Activated naive CD4-positive, alpha-beta T cell treated with anti-CD3 and anti-CD28 coated beads, Interleukin-2, amount 10 ng/mL, durations not matched to agents 7 days and 5 days (primary cell): ENCODE results near the gene ANO8.

Experiments used
- CTCF ChIA-PET: fragments of 350-600 bp; sonication (Branson Sonifier 250); formaldehyde crosslinking; loops from one replicate; lab custom pipeline; 2021; ENCODE audit warnings: antibody characterized with exemption; lab: Charles Lee
- DNase-seq: peaks from one replicate; pipeline ENCODE4 v3.0.0-alpha.2; 2020
- H3K27ac Mint-ChIP-seq: one replicate; pipeline ENCODE4 v1.8.0; 2021; ENCODE audit warnings: mild to moderate bottlenecking, moderate library complexity, mixed read lengths
- H3K27me3 Mint-ChIP-seq: one replicate; pipeline ENCODE4 v1.8.0; 2021; ENCODE audit warnings: mild to moderate bottlenecking, mixed read lengths
- H3K36me3 Mint-ChIP-seq: one replicate; pipeline ENCODE4 v1.8.0; 2021; ENCODE audit warnings: mixed read lengths
- H3K4me1 Mint-ChIP-seq: one replicate; pipeline ENCODE4 v1.8.0; 2021; ENCODE audit warnings: mixed read lengths
- H3K4me3 Mint-ChIP-seq: one replicate; pipeline ENCODE4 v1.8.0; 2021; ENCODE audit warnings: mild to moderate bottlenecking, moderate library complexity, mixed read lengths
- H3K9me3 Mint-ChIP-seq: one replicate; pipeline ENCODE4 v1.8.0; 2021; ENCODE audit warnings: mixed read lengths

Gene ANO8

DNA sequence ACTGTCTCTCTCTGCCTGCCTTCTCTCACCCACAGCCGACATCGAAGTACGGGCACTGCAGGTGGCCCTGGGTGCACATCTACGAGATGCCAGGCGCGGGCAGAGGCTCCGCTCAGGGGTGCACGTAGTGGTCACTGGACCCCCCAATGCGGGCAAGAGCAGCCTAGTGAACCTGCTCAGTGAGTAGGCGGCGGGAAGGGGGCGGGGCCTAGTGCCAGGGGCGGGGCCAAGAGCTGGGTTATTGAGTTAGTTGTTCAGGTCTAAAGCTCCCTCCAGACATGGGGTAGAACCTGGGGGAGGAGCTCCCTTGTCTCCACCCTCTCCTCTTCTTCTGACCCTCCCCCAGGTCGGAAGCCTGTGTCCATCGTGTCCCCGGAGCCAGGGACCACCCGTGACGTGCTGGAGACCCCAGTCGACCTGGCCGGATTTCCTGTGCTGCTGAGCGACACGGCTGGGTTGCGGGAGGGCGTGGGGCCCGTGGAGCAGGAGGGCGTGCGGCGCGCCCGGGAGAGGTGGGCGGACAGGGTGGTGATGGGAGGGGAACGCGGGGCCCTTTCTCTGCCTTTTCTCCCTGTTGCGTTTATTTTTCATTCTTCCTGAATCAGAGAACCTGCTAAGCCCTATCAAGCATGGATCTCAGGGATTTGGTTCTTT, 4.6 kb upstream of the ANO8 start:
- CTCF ChIA-PET = interaction anchor here (1.3 kb wide), 1 partner anchor 47 kb away, joined by 3 read pairs; no protein-coding TSS in a partner anchor
- peaks cover 36% of the 10 kb centered on the region for H3K4me1 Mint-ChIP-seq
- H3K36me3 Mint-ChIP-seq = peaks cover 7% of the 10 kb centered on the region
- H3K4me3 Mint-ChIP-seq = peak overlapping the region; percentile 77
- peaks cover 4% of the 10 kb centered on the region for H3K27me3 Mint-ChIP-seq
- peak; percentile 64 for DNase-seq
- H3K9me3 Mint-ChIP-seq = no peaks in the 10 kb centered on the region
- H3K27ac Mint-ChIP-seq = no peak overlapping the region

DNA sequence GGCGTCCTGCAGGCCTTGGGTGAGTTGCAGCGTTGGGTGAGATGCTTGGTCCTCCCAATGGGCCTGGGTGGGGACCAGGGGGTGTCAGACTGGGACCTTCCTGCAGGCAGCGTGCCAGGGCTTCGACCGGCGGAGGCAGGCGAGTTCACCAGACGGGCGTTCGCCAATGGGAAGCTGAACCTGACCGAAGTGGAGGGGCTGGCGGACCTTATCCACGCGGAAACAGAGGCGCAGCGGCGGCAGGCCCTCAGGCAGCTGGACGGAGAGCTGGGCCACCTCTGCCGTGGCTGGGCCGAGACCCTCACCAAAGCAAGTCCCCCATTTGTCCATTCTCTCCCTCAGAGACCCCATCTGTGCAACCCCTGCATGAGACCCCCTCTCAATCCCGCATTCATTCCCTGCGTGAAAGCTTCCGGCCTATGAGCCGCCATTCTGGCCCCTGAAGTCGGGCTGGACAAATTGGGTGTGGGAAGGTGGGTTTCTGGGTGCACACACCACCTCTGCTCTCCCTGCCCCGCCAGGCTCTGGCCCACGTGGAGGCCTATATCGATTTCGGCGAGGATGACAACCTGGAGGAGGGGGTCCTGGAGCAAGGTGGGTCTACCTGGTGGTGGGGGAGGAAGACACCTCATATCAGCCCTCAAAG, 3.9 kb upstream of the ANO8 start:
- CTCF ChIA-PET = interaction anchor here (1.0 to 1.3 kb wide), 2 partner anchors 44 to 47 kb away, joined by 3 read pairs; no protein-coding TSS in a partner anchor
- Mint-ChIP-seq H3K36me3 (peaks cover 9% of the 10 kb centered on the region), H3K27me3 (peaks cover 4% of the 10 kb centered on the region), H3K9me3 (no peaks in the 10 kb centered on the region), H3K4me3 (peak overlapping the region; percentile 77), H3K4me1 (peaks cover 40% of the 10 kb centered on the region), H3K27ac (no peak overlapping the region)
- DNase-seq = no peak

DNA sequence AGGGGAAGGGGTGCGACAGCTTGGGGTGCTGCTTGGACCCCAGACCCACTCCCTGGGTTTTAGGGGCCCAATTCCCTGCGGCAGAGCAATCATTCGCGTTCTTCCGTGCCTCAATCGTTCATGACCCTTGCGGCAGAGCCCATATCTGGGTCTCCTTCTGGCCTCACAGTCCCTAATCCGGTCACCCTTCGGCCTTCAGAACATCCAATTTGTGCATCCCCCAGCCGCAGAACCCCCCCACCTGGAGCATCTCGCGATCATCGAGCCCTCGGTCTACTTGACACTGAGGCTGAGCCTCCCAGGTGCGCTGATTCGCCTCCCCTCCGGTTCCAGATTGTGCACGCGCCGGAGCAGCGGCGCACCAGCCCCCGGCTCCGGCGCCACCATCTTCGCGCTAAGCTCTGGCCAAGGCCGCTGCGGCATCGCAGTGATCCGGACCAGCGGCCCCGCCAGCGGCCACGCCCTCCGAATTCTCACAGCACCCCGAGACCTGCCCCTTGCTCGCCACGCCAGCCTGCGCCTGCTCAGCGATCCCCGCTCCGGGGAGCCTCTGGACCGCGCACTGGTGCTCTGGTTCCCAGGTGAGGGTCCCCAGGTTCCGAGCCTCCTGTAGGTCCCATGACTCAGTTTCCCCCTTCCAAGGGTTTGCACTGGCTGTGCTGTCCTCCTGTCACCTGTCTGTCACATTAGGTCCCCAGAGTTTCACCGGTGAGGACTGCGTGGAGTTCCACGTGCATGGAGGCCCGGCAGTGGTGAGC, 3.2 kb upstream of the ANO8 start:
- CTCF ChIA-PET = interaction anchor here (1.0 to 1.3 kb wide), 2 partner anchors 43 to 48 kb away, joined by 3 read pairs; no protein-coding TSS in a partner anchor
- DNase-seq = peak; percentile 60
- Mint-ChIP-seq H3K4me1 (peaks cover 45% of the 10 kb centered on the region), H3K27me3 (peaks cover 5% of the 10 kb centered on the region), H3K9me3 (no peaks in the 10 kb centered on the region), H3K36me3 (peaks cover 11% of the 10 kb centered on the region), H3K4me3 (peak overlapping the region; percentile 77), H3K27ac (peak overlapping the region; percentile 92)

DNA sequence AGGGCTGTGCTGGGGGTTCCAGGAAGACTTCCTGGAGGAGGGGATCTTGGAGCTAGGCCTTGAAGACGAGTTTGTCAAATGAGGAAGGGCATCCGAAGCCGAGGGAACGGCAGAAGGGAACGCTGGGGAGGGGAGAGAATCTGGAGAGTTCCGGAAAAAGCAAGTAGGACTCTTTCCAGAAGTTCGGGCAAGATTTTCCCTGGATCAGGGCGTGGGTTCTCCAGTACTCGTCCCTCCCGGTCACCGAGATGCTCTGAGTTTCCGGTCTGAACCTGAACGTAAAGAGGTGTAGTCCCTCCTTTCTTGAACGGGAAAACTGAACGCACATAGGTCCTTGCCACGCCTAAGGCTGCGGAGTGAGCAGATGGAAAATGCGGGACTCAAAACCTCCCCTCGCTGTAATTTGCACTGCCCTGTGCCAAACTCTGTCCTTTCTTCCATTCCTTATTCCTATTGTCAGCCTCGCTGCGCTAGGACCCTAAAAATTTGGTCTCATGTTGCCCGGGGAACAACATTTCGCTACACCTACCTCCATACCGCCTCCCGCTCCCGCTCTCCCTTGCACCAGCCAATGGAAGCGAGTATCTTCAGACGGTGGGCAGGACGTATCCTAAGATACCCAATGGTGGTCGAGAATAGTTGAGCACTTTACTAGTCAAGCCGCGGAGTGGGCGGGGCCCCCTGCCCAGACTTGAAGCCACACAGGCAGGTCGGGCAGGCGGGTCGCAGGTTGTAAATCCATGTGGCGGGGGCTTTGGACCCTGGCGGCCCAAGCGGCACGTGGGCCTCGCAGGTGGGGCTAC, 2.4 kb upstream of the ANO8 start, which contains the start of gene GTPBP3:
GTPBP3 (plus strand) TSS at position 682 of the 803 bp plus-strand sequence; CDS start at position 741, 59 bp downstream.
- H3K9me3 Mint-ChIP-seq = no peaks in the 10 kb centered on the region
- CTCF ChIA-PET = no interaction called here
- H3K27me3 Mint-ChIP-seq = peaks cover 10% of the 10 kb centered on the region
- peaks cover 51% of the 10 kb centered on the region for H3K4me1 Mint-ChIP-seq
- DNase-seq = peak; percentile 99
- H3K4me3 Mint-ChIP-seq = peak within 1 kb of the TSS; percentile 77
- peaks cover 14% of the 10 kb centered on the region for H3K36me3 Mint-ChIP-seq
- H3K27ac Mint-ChIP-seq = peak within 1 kb of the TSS; percentile 92

DNA sequence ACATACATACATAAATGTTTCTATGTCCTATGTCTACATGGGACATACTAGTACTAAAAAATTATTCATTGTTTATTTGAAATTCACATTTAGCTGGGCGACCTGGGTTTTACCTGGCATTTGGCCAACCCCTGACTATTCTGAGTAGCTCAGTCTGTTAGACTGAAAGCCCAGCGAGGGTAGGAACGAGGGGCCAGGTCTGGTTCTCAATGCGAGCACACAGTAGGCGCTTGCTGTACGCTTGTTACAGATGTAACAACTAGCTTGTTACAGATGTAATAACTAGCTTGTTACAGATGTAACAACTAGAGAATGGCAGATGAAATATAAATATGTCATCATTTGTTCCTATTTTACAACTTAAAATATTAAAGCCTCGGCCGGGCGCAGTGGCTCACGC, 920 bp upstream of the ANO8 start:
- Mint-ChIP-seq H3K4me3 (peak overlapping the region; percentile 78), H3K9me3 (no peaks in the 10 kb centered on the region), H3K27me3 (peaks cover 18% of the 10 kb centered on the region), H3K4me1 (peaks cover 55% of the 10 kb centered on the region), H3K27ac (no peak overlapping the region), H3K36me3 (peaks cover 15% of the 10 kb centered on the region)
- CTCF ChIA-PET = interaction anchor here (0.7 to 1.2 kb wide), 4 partner anchors 10 to 51 kb away, joined by 3 to 5 read pairs (median 4); no protein-coding TSS in a partner anchor
- DNase-seq = no peak

DNA sequence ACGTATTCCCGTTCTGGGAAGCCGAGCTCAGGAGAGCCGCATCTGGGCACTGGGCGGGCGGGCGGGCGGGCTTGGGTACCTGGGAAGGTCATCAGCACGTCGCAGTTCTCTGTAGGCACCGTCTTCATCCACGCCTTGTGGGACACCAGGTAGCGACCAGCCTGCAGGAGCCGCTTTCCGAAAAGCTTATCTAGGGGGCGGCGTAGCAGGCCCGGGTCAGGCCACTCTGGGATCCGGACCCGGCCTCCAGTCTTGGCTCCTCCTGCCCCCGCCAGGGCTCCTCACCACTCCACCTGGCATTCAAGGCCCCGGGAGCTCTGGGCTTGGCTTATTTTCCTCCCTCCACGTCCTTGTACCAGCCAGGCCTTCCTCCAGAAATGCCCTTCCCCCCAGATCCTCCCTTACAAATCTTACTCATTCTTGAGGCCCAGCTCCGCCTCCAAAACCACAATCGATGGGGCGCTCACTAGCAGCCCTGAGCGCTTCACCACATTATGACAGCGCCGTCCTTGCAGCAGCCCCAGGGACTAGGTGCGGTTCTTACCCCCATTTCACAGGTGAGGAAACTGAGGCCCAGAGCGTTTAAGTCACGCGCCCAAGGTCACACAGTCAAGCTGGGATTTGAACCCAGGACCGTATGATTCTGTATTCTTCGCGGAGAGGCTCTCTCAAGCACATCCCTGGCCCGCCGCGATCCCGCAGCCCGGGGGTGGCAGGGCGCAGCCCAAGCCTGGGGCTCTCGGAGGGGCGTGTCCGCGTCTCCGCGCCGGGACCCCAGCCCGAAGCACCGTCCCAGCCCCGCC, 843 bp downstream of the ANO8 start:
- Mint-ChIP-seq H3K4me1 (peaks cover 58% of the 10 kb centered on the region), H3K27ac (peak overlapping the region; percentile 88), H3K27me3 (peaks cover 36% of the 10 kb centered on the region), H3K4me3 (peak overlapping the region; percentile 74), H3K9me3 (no peaks in the 10 kb centered on the region), H3K36me3 (peaks cover 14% of the 10 kb centered on the region)
- CTCF ChIA-PET = interaction anchor here (1.1 to 1.9 kb wide), 4 partner anchors 25 to 62 kb away, joined by 3 to 10 read pairs (median 5); partner anchors contain the start of genes DDA1 and MRPL34
- DNase-seq = peak; percentile 85

DNA sequence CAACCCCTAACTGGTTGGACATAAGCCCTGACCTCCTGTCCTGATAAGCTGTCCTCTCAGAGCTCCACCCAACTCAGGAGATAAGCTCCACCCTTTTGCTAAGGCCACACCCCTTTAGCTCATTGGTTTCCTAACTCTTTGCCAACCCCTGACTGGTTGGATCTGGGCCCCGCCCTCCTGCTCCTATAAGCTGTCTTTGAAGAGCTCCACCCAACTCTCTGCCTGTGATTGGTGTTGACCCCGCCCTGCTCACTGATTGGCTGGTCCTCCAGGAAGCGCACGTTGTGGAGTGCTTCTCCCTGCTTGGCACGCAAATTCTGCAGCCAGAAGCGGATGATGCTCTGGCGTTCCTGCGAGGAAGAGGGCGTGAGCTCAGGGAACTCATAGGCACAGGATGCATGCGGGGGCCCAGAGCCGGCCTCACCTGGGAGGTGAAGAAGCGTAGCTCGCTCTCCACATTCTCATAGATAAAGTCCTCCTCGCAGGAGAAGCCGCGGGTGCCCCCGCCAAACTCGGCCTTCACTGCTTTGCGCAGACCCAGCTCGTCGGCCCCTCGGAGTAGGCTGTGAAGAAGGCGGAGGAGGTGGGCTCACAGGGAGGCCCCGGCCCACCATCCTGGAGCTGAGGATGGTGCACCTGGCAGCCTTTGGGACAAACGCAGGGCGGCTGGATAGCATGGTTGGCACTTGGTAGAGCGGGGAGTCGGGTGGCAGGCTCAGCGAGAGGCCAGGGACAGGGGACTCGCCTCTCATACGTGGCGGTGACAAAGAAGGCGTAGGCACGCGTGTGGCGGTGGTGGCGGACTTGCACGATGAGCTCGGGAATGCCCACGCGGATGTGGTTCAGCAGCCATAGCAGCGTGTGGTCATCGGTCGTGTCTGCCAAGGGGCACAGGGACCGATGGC, 1.7 kb downstream of the ANO8 start:
- Mint-ChIP-seq H3K4me3 (peak overlapping the region; percentile 47), H3K4me1 (peaks cover 51% of the 10 kb centered on the region), H3K27me3 (peaks cover 42% of the 10 kb centered on the region), H3K9me3 (no peaks in the 10 kb centered on the region), H3K27ac (no peak overlapping the region), H3K36me3 (peaks cover 14% of the 10 kb centered on the region)
- DNase-seq = peak; percentile 64
- CTCF ChIA-PET = interaction anchor here (0.7 to 1.9 kb wide), 5 partner anchors 24 to 63 kb away, joined by 3 to 10 read pairs (median 3); partner anchors contain the start of genes DDA1 and MRPL34

DNA sequence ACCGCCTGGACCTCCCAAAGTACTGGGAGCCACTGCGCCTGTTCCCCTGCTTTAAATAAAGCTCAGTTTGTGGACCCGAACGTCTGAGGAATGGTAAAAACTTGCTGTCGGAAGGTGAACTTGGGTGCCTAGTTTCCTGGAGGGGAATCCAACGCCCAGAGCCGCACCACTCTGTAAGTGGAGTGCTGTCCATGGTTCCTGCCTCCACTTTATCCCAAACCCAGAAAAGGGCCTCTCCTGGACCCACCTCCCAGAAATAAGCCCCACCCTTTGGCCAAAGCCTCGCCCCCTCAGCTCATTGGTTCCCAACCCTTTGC, 2.3 kb downstream of the ANO8 start:
- no peak overlapping the region for H3K27ac Mint-ChIP-seq
- peaks cover 14% of the 10 kb centered on the region for H3K36me3 Mint-ChIP-seq
- H3K4me3 Mint-ChIP-seq = no peak overlapping the region
- H3K27me3 Mint-ChIP-seq = peaks cover 42% of the 10 kb centered on the region
- CTCF ChIA-PET = interaction anchor here (0.7 to 1.9 kb wide), 2 partner anchors 27 to 54 kb away, joined by 3 to 7 read pairs; partner anchors contain the start of gene MRPL34
- no peaks in the 10 kb centered on the region for H3K9me3 Mint-ChIP-seq
- no peak for DNase-seq
- H3K4me1 Mint-ChIP-seq = peaks cover 51% of the 10 kb centered on the region

DNA sequence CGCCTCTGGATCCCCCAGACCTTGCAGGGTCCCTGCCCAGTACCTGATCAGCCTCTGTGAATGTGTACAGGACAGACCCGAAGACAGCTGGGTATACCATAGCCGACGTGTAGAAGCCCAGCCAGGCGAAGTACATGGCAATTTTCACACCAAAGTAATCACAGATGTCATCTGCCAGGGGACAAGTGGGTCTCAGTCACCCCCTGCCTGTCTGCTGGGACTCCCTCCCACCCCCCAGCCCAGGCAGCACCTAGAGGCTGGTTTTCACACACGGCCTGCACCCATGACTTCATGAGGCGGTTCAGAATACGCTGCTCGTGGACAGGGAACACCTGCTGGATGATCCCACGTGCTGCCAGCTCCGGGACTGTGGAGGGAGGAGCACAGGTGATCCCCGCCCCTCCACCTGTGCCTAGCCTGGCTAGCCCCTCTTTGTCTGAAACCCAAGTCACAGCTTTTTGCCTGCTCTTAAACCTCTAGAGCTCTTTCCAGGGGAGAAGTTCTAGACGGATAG, 3.6 kb downstream of the ANO8 start:
- no peaks in the 10 kb centered on the region for H3K9me3 Mint-ChIP-seq
- peaks cover 47% of the 10 kb centered on the region for H3K4me1 Mint-ChIP-seq
- no peak for DNase-seq
- CTCF ChIA-PET = no interaction called here
- no peak overlapping the region for H3K4me3 Mint-ChIP-seq
- H3K36me3 Mint-ChIP-seq = peaks cover 14% of the 10 kb centered on the region
- H3K27ac Mint-ChIP-seq = no peak overlapping the region
- H3K27me3 Mint-ChIP-seq = peaks cover 42% of the 10 kb centered on the region

DNA sequence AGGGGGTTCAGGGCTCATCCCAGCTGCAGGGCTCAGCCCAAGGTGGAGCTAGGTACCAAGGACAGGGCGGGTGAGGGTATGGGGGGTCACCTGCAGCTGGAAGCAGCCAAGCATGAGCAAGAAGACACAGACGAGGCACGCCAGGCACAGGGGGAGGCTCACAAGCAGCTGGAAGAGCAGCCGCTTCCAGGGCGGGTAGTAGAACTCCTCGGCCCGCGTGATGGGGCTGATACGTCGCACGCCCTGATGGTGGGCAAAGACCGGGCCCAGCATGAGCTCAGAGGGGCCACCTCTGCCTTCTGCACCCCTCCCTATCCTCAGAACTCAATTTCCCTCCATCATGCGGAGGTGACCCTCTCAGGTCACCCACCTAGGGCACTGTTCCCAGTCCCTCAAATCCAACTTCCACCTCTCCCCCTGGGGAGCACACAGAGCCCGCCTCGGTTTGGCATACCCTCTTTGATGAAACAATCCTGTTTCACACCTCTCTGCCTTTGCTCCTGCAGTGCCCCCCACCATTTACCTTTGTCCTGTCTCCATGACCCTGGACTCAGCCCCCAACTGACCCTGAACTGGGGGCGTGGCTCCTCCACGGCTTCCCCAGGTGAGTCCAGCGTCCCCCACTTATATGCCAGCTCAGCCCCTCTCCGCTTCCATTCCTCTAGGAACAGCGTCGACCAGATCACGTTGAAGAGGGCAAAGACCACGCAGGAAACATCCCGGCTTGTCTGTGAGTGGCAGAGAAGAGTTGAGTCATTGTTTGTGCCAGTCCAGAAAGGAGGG, 4.2 kb downstream of the ANO8 start:
- Mint-ChIP-seq H3K27ac (peak overlapping the region; percentile 60), H3K4me1 (peaks cover 42% of the 10 kb centered on the region), H3K4me3 (peak overlapping the region; percentile 37), H3K9me3 (no peaks in the 10 kb centered on the region), H3K27me3 (peaks cover 42% of the 10 kb centered on the region), H3K36me3 (peaks cover 14% of the 10 kb centered on the region)
- DNase-seq = no peak
- CTCF ChIA-PET = no interaction called here
